BLaER1 treated with 17β-estradiol and CSF1 and Interleukin-3, amounts not matched to agents 10 nM and 100 nM (cell line): ENCODE results near the gene MADD.
A peak's percentile ranks its signal among the peaks of the same experiment; 100 is the strongest.

ENCODE experiments used
- H3K27ac ChIP-seq, 11 experiments: shearing (Covaris generic); formaldehyde crosslinking; 2 replicates each; pipeline ENCODE4 v1.8.1; 2022
- H3K27me3 ChIP-seq, 11 experiments: shearing (Covaris generic); formaldehyde crosslinking; 2 replicates each; pipeline ENCODE4 v1.8.1; 2022
- H3K36me3 ChIP-seq, 11 experiments: shearing (Covaris generic); formaldehyde crosslinking; 2 replicates each; pipeline ENCODE4 v1.8.1; 2022
- H3K4me1 ChIP-seq, 10 experiments: shearing (Covaris generic); formaldehyde crosslinking; 2 replicates each; pipeline ENCODE4 v1.8.1; 2022
- H3K4me2 ChIP-seq, 11 experiments: shearing (Covaris generic); formaldehyde crosslinking; 2 replicates each; pipeline ENCODE4 v1.8.1; 2022
- H3K4me3 ChIP-seq, 10 experiments: shearing (Covaris generic); formaldehyde crosslinking; 2 replicates each; pipeline ENCODE4 v1.8.1; 2022
- H3K9ac ChIP-seq, 11 experiments: shearing (Covaris generic); formaldehyde crosslinking; 2 replicates each; pipeline ENCODE4 v1.8.1; 2022
- H3K9me3 ChIP-seq, 11 experiments: shearing (Covaris generic); formaldehyde crosslinking; replicated peaks in 1 of 11; 2 replicates each; pipeline ENCODE4 v1.8.1; 2022
- H4K20me1 ChIP-seq, 11 experiments: shearing (Covaris generic); formaldehyde crosslinking; 2 replicates each; pipeline ENCODE4 v1.8.1; 2022
- Cebpa-rat ChIP-seq, 11 experiments: shearing (Covaris generic); IDR thresholded peaks; 2 replicates each; pipeline ENCODE4 v1.8.1; 2022

Gene MADD

GRCh38 chr11:47264119-47264518 is 5.8 kb upstream of the MADD start:
- no peaks in the 10 kb centered on the region for H3K9me3 ChIP-seq
- TF ChIP-seq Cebpa-rat (IDR thresholded peaks at IDR 0.05) = no peak
- H3K27me3 ChIP-seq = no peaks in the 10 kb centered on the region
- peak overlapping the region in 3 of 11 experiments; percentile 78 to 89 (median 88); a peak in 6 of 22 replicates for H3K4me2 ChIP-seq
- H3K4me3 ChIP-seq = no peak overlapping the region
- peaks cover 0 to 49% (median 0%) of the 10 kb centered on the region in 11 experiments; a peak in 4 of 22 replicates for H3K36me3 ChIP-seq
- no peaks in the 10 kb centered on the region; a peak in 1 of 22 replicates for H4K20me1 ChIP-seq
- peaks cover 52 to 83% (median 56%) of the 10 kb centered on the region in 10 experiments for H3K4me1 ChIP-seq
- H3K9ac ChIP-seq = no peak overlapping the region
- H3K27ac ChIP-seq = peak overlapping the region in 7 of 11 experiments; percentile 0 to 100 (median 77); a peak in 12 of 22 replicates

GRCh38 chr11:47264521-47264920 is 5.4 kb upstream of the MADD start:
- no peak for TF ChIP-seq Cebpa-rat (IDR thresholded peaks at IDR 0.05)
- Histone ChIP-seq H3K4me1 (peaks cover 50 to 79% (median 55%) of the 10 kb centered on the region in 10 experiments), H3K27ac (peak overlapping the region in 10 of 11 experiments; percentile 51 to 100 (median 71); a peak in 17 of 22 replicates), H3K36me3 (peaks cover 0 to 49% (median 0%) of the 10 kb centered on the region in 11 experiments; a peak in 4 of 22 replicates), H3K9ac (peak overlapping the region in 2 of 11 experiments; percentile 40 to 47; a peak in 3 of 22 replicates), H3K4me2 (peak overlapping the region in 8 of 11 experiments; percentile 75 to 95 (median 88); a peak in 17 of 22 replicates), H3K4me3 (no peak overlapping the region), H3K27me3 (no peaks in the 10 kb centered on the region), H3K9me3 (no peaks in the 10 kb centered on the region), H4K20me1 (no peaks in the 10 kb centered on the region; a peak in 1 of 22 replicates)

GRCh38 chr11:47267876-47268275 is 2.1 kb upstream of the MADD start:
- no peak for TF ChIP-seq Cebpa-rat (IDR thresholded peaks at IDR 0.05)
- Histone ChIP-seq H3K4me3 (peak overlapping the region in 8 of 10 experiments; percentile 63 to 84 (median 74); a peak in 11 of 20 replicates), H3K4me2 (peak overlapping the region; percentile 78 to 95 (median 91)), H3K27me3 (no peaks in the 10 kb centered on the region), H3K9me3 (no peaks in the 10 kb centered on the region), H3K27ac (peak overlapping the region in 10 of 11 experiments; percentile 88 to 100 (median 97); a peak in 19 of 22 replicates), H4K20me1 (peaks cover 24 to 25% (median 24%) of the 10 kb centered on the region in 11 experiments), H3K9ac (peak overlapping the region in 10 of 11 experiments; percentile 85 to 95 (median 89); a peak in 18 of 22 replicates), H3K4me1 (peaks cover 64 to 72% (median 71%) of the 10 kb centered on the region in 10 experiments), H3K36me3 (peaks cover 0 to 29% (median 0%) of the 10 kb centered on the region in 11 experiments; a peak in 2 of 22 replicates)

GRCh38 chr11:47268448-47269001 is 1.4 kb upstream of the MADD start:
- Histone ChIP-seq H3K4me3 (peak overlapping the region in 9 of 10 experiments; percentile 63 to 84 (median 73); a peak in 16 of 20 replicates), H3K4me1 (peaks cover 69 to 78% (median 75%) of the 10 kb centered on the region in 10 experiments), H3K27ac (peak overlapping the region; percentile 88 to 100 (median 96))

GRCh38 chr11:47269002-47269828 is 718 bp upstream of the MADD start:
- H3K4me2 ChIP-seq = peak overlapping the region; percentile 78 to 95 (median 91)
- peak overlapping the region; percentile 88 to 100 (median 96) for H3K27ac ChIP-seq
- TF ChIP-seq Cebpa-rat (IDR thresholded peaks at IDR 0.05) = no peak
- H3K9ac ChIP-seq = peak overlapping the region; percentile 82 to 95 (median 88)
- H3K27me3 ChIP-seq = no peaks in the 10 kb centered on the region
- peaks cover 0 to 24% (median 9%) of the 10 kb centered on the region in 11 experiments; a peak in 21 of 22 replicates for H3K36me3 ChIP-seq
- peaks cover 37 to 38% (median 38%) of the 10 kb centered on the region in 11 experiments for H4K20me1 ChIP-seq
- H3K4me1 ChIP-seq = peaks cover 69 to 78% (median 71%) of the 10 kb centered on the region in 10 experiments
- H3K9me3 ChIP-seq = no peaks in the 10 kb centered on the region
- H3K4me3 ChIP-seq = peak overlapping the region; percentile 63 to 84 (median 72)

More at GRCh38 chr11:47268448-47269001, 1.4 kb upstream of the MADD start:
- Histone ChIP-seq H3K4me2 (peak overlapping the region; percentile 78 to 95 (median 91)), H4K20me1 (peaks cover 30 to 32% (median 31%) of the 10 kb centered on the region in 11 experiments), H3K27me3 (no peaks in the 10 kb centered on the region), H3K9me3 (no peaks in the 10 kb centered on the region), H3K36me3 (peaks cover 0 to 26% (median 2%) of the 10 kb centered on the region in 11 experiments; a peak in 15 of 22 replicates), H3K9ac (peak overlapping the region; percentile 82 to 95 (median 88))
- no peak for TF ChIP-seq Cebpa-rat (IDR thresholded peaks at IDR 0.05)

- Histone ChIP-seq H3K27ac (peak overlapping the region; percentile 88 to 100 (median 96)), H3K9ac (peak overlapping the region; percentile 82 to 95 (median 88)), H4K20me1 (peaks cover 51 to 52% (median 52%) of the 10 kb centered on the region in 11 experiments), H3K27me3 (no peaks in the 10 kb centered on the region), H3K36me3 (peaks cover 0 to 27% (median 21%) of the 10 kb centered on the region in 11 experiments; a peak in 21 of 22 replicates), H3K4me1 (peaks cover 55 to 68% (median 59%) of the 10 kb centered on the region in 10 experiments), H3K4me2 (peak overlapping the region; percentile 90 to 99 (median 95)), H3K4me3 (peak overlapping the region; percentile 63 to 84 (median 72)), H3K9me3 (no peaks in the 10 kb centered on the region)
- TF ChIP-seq Cebpa-rat (IDR thresholded peaks at IDR 0.05) = no peak
Measured at GRCh38 chr11:47270331-47271271, 668 bp downstream of the MADD start.

- peak overlapping the region; percentile 89 to 99 (median 95) for H3K4me2 ChIP-seq
- peak overlapping the region in 10 of 11 experiments; percentile 13 to 100 (median 96); a peak in 15 of 22 replicates for H3K27ac ChIP-seq
- peak overlapping the region; percentile 76 to 95 (median 86); a peak in 21 of 22 replicates for H3K9ac ChIP-seq
- H3K4me1 ChIP-seq = peaks cover 48 to 60% (median 57%) of the 10 kb centered on the region in 10 experiments
- peaks cover 51 to 60% (median 59%) of the 10 kb centered on the region in 11 experiments for H4K20me1 ChIP-seq
- H3K9me3 ChIP-seq = no peaks in the 10 kb centered on the region
- no peaks in the 10 kb centered on the region for H3K27me3 ChIP-seq
- peak overlapping the region; percentile 63 to 84 (median 72) for H3K4me3 ChIP-seq
- H3K36me3 ChIP-seq = peaks cover 0 to 34% (median 29%) of the 10 kb centered on the region in 11 experiments; a peak in 21 of 22 replicates
- no peak for TF ChIP-seq Cebpa-rat (IDR thresholded peaks at IDR 0.05)
Measured at GRCh38 chr11:47271328-47271727, 1.4 kb downstream of the MADD start.
